ENCODE measurements around the gene DUSP22.

DNA sequence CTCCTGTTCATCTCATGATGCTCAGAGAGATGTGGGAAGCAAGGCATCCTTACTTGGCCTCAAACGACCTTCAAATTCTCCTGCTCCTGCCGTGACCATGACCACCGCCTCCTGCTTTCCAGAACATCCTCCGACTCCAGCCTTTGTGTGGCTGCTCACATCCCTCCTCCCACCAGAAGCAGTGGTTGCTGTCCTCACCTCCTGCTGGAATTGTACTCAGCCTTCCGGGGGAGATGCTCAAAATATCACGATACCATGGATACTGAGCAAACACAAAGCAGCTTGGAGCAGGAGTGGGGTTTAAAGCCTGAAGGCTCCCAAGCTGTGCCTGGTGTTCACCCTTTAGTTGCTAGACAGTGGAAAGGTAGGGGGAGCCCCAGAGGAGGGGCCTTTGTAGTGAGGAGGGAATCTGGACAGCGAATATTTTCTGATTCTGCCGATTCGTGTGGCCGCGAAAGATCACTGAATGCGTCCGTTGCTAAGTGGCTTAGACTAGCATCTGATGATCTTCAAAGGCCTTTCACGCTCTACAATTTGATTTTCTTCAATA lies 9.3 kb upstream of the DUSP22 start:
- TF ChIP-seq, protein P1, sequence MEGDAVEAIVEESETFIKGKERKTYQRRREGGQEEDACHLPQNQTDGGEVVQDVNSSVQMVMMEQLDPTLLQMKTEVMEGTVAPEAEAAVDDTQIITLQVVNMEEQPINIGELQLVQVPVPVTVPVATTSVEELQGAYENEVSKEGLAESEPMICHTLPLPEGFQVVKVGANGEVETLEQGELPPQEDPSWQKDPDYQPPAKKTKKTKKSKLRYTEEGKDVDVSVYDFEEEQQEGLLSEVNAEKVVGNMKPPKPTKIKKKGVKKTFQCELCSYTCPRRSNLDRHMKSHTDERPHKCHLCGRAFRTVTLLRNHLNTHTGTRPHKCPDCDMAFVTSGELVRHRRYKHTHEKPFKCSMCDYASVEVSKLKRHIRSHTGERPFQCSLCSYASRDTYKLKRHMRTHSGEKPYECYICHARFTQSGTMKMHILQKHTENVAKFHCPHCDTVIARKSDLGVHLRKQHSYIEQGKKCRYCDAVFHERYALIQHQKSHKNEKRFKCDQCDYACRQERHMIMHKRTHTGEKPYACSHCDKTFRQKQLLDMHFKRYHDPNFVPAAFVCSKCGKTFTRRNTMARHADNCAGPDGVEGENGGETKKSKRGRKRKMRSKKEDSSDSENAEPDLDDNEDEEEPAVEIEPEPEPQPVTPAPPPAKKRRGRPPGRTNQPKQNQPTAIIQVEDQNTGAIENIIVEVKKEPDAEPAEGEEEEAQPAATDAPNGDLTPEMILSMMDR (IDR thresholded peaks at IDR 0.05): no peak
- no peak for TF ChIP-seq EZH2 (IDR thresholded peaks at IDR 0.05; ENCODE audit: borderline replicate concordance, insufficient read depth, low read depth, low read length, poor library complexity, severe bottlenecking)
